Fibroblast of pulmonary artery (primary cell): ENCODE measurements around the gene L3MBTL1.

Source experiments
- DNase-seq: peaks from one replicate; pipeline ENCODE4 v3.0.0-alpha.2; 2010; ENCODE audit warnings: low read depth
- H3K4me3 ChIP-seq: replicated peaks from 2 replicates; pipeline ENCODE4 v1.5.1; 2011; ENCODE audit warnings: low read depth, mild to moderate bottlenecking, control low read depth, low read length, moderate library complexity
- TF ChIP-seq, protein P1 (sequence below): IDR thresholded peaks from 2 replicates; pipeline ENCODE4 v1.5.1; 2011; ENCODE audit warnings: mild to moderate bottlenecking, control low read depth, low read length, inconsistent platforms; ENCODE audit errors: missing control alignments

L3MBTL1 gene

DNA sequence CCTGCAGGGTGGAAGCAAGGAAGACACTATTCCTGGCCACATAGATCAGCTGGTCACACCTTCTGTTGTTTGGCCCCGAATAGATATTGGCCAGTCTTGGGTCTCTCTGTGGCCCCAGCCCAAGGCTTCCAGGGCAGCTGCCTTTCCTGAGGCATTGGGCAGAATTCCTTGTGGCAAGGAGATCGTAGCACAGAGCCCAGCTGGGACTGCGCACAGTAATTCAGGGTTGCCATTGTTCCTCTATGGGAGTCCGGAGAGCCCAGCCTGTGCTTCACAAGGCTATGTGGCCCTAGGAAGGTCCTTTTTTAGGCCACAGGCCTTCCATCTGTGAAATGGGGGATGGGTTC is 58.2 kb downstream of the L3MBTL1 start:
- H3K4me3 ChIP-seq: no peak overlapping the region
- TF ChIP-seq, protein P1, sequence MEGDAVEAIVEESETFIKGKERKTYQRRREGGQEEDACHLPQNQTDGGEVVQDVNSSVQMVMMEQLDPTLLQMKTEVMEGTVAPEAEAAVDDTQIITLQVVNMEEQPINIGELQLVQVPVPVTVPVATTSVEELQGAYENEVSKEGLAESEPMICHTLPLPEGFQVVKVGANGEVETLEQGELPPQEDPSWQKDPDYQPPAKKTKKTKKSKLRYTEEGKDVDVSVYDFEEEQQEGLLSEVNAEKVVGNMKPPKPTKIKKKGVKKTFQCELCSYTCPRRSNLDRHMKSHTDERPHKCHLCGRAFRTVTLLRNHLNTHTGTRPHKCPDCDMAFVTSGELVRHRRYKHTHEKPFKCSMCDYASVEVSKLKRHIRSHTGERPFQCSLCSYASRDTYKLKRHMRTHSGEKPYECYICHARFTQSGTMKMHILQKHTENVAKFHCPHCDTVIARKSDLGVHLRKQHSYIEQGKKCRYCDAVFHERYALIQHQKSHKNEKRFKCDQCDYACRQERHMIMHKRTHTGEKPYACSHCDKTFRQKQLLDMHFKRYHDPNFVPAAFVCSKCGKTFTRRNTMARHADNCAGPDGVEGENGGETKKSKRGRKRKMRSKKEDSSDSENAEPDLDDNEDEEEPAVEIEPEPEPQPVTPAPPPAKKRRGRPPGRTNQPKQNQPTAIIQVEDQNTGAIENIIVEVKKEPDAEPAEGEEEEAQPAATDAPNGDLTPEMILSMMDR: no peak
- no peak for DNase-seq

DNA sequence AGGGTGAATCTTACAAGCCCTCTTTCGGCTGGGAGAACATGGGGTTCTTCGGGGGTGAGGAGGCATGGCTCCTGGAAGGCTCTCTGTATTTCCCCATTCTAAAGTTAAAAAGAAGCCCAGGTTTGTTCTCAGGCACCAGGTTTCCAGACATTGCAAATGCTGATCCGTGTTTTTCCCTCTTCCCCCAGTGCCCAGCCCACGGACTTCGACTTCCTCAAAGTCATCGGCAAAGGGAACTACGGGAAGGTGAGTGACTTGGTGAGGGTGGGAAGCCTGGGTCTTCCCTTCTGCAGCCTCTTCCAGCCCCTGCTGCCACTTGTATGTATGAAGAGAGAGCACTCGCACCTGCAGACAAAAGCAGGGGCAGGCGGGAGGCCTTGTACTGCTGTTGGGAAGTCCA is 60.0 kb downstream of the L3MBTL1 start:
- TF ChIP-seq, protein P1: no peak
- no peak overlapping the region for H3K4me3 ChIP-seq
- DNase-seq: no peak

DNA sequence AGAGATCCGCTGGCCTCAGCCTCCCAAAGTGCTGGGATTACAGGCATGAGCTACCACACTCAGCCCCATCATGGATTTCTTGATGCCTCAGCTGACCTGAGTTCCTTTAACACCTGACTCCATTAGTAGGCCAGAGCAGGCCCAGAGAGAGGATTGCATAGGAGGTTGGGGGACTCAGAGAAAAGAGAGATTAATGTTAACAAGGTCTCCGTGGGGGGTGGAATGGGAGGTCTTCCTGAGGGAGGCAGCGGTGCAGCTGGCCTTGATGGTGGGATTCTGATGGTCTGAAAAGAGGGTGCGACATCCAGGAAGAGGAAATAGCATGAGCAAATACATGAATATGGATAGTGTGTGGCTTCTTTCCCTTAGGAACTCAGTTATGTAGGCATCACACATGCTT is 61.2 kb downstream of the L3MBTL1 start:
- no peak overlapping the region for H3K4me3 ChIP-seq
- TF ChIP-seq, protein P1: no peak
- DNase-seq: no peak

DNA sequence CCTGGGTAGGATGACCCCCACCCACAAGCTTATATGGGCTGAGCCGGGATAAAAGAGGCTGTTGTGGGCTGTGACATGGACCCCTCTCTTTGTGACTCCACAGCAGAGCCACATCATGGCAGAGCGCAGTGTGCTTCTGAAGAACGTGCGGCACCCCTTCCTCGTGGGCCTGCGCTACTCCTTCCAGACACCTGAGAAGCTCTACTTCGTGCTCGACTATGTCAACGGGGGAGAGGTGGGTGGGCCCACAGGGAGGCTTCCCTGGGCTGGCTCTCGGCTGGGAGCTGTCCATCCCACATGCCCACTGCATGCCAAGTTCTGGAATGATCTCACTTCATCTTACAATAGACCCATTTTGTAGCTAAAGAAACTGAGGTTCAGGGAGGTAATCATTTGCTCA is 61.8 kb downstream of the L3MBTL1 start:
- H3K4me3 ChIP-seq: no peak overlapping the region
- no peak for DNase-seq
- TF ChIP-seq, protein P1: no peak

DNA sequence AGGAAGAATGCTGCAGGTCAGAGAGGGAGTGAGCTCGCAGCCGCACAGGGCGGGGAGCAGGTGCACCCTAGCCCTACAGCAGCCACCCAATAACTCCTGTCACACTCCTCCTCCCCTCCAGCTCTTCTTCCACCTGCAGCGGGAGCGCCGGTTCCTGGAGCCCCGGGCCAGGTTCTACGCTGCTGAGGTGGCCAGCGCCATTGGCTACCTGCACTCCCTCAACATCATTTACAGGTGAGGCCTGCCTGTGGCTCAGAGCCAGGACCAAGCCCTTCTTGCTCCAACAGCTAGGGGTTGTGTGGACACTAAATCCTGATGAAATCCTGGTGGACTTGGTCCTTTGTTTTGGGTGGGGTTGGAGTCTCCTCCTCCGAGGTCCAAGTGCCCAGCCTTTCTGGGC is 63.0 kb downstream of the L3MBTL1 start:
- DNase-seq: no peak
- H3K4me3 ChIP-seq: no peak overlapping the region
- TF ChIP-seq, protein P1: no peak

DNA sequence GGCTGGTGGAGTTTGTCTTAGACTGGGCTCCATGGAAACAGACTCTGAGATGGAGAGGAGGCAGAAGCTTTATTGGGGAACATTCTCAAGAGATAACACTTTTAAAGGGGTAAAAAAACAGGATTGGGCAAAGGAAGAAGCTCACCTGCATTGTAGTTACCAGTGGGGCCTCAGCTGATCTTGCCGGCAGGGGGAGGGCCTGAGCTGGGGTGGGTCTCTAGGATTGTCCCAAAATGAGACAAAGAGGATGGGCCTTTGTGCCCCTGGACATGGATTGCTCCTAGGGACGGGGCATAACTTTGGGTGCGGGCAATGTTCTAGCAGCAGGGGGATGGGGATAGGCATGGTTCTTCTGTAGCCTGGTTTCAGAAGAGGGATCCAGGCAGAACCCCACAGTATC is 63.8 kb downstream of the L3MBTL1 start:
- DNase-seq: no peak
- TF ChIP-seq, protein P1: no peak
- no peak overlapping the region for H3K4me3 ChIP-seq

DNA sequence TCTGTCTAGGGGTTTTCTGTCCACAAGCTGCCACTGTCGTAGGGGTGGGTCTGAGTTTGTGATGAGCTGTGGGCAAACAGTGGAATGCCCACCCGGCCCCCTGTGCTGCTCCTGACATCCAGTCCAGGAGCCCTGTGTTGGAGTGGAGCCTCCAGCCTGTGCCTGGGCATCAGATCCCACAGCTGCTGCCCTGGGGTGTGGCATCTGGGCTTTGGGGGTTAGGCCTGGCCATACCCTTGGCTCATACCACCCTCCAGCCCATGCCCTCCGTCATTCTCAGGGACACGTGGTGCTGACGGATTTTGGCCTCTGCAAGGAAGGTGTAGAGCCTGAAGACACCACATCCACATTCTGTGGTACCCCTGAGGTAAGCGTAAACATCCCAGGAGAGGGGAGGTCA is 64.3 kb downstream of the L3MBTL1 start:
- TF ChIP-seq, protein P1: no peak
- no peak for DNase-seq
- H3K4me3 ChIP-seq: no peak overlapping the region
